Measurements from ENCODE around the gene GBF1. TPM values are rescaled to one million over a fixed set of nuclear protein-coding genes. Genes with fewer than 3 reads are reported as not detected.
A peak's percentile ranks its signal among the peaks of the same experiment; 100 is the strongest.

Gene GBF1
- total and polyA plus RNA-seq, 4 donors = 29.0 to 60.4 (median 47.3) TPM

DNA sequence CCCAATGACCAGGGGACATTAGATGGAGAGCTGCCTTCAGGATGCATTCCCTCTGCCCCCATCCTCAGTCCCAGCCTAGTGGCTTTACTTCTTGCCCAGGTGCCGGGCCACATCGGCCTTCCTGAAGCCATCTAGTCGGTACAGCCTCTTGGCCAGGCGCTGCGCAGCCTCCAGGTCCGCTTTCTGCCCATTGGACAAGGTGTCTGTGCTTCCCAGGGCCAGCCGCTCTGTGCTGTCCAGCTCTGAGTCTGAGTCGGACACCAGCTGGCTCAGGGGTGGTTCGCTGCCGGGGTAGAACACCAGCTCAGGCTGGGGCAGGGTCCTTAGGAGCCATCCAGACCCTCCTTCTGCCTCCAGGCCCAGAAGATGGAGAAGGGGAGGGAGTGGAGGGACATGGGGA is 167.0 kb downstream of the GBF1 start:
- Histone ChIP-seq H3K27ac (ENCODE audit: low read depth, low read length) (peak overlapping the region; percentile 42), H3K4me3 (ENCODE audit: low read depth, low read length) (no peak overlapping the region), H3K9me3 (ENCODE audit: control insufficient read depth, insufficient read depth, low read length) (no peaks in the 10 kb centered on the region), H3K36me3 (ENCODE audit: control insufficient read depth, insufficient read depth, low read length) (peaks cover 40% of the 10 kb centered on the region), H3K4me1 (ENCODE audit: control insufficient read depth, insufficient read depth, low read length) (peaks cover 73% of the 10 kb centered on the region), H3K27me3 (ENCODE audit: control insufficient read depth, insufficient read depth, low read length) (peaks cover 7% of the 10 kb centered on the region)
- 91% methylated on average over 8 of the region's 10 CpGs for WGBS (ENCODE audit: insufficient coverage)
- DNase-seq (ENCODE audit: low read depth in 4 of 6, low spot score in 6 of 6) = no peak

GRCh38 chr10:102413053-102413705 is 167.8 kb downstream of the GBF1 start:
- no peaks in the 10 kb centered on the region for H3K9me3 ChIP-seq (ENCODE audit: control insufficient read depth, insufficient read depth, low read length)
- peaks cover 7% of the 10 kb centered on the region for H3K27me3 ChIP-seq (ENCODE audit: control insufficient read depth, insufficient read depth, low read length)
- peak overlapping the region; percentile 42 for H3K27ac ChIP-seq (ENCODE audit: low read depth, low read length)
- peak in 2 of 6 donors; percentile 70 to 89 for DNase-seq (ENCODE audit: low read depth in 4 of 6, low spot score in 6 of 6)
- no peak overlapping the region for H3K4me3 ChIP-seq (ENCODE audit: low read depth, low read length)
- H3K4me1 ChIP-seq (ENCODE audit: control insufficient read depth, insufficient read depth, low read length) = peaks cover 70% of the 10 kb centered on the region
- WGBS (ENCODE audit: insufficient coverage) = 2% methylated on average over 3 of the region's 5 CpGs
- H3K36me3 ChIP-seq (ENCODE audit: control insufficient read depth, insufficient read depth, low read length) = peaks cover 40% of the 10 kb centered on the region

DNA sequence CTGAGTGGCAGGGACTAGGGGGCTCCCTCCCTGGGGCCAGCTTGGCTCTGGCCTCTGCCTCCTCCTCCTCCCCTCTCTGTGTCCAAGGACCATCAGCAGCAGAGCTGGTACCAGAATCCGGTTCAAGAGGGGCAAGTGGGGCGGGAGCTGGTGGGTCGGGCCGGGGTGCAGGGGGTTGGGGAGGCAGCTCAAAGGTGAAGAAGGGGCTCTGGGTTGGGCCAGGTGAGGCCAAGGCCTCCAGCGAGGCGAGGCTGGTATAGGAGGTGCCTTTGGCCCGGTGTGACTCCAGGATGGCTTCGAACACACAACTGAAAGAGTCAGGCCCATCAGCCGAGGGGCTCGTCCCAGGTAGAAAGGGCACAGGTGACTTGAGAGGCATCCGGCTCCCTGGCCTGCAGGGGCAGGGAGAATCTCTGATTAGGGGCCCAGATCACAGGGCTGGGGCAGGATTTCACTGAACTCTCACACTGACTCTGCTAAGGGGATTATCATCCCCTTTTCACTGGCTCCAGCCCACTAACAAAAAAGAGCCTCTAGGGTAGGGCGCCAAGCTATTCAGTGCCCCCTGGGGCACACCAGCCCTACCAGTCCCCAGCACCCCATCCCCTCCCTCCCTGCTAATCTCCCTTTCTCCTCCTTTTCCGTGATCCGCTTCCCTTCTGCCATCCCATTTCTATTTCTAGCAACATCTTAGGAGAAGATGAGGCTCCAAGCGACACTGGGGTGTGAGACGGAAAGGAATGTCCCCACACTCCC is 168.7 kb downstream of the GBF1 start:
- Histone ChIP-seq H3K27me3 (ENCODE audit: control insufficient read depth, insufficient read depth, low read length) (peaks cover 10% of the 10 kb centered on the region), H3K36me3 (ENCODE audit: control insufficient read depth, insufficient read depth, low read length) (peaks cover 40% of the 10 kb centered on the region), H3K9me3 (ENCODE audit: control insufficient read depth, insufficient read depth, low read length) (no peaks in the 10 kb centered on the region), H3K4me3 (ENCODE audit: low read depth, low read length) (no peak overlapping the region), H3K4me1 (ENCODE audit: control insufficient read depth, insufficient read depth, low read length) (peaks cover 73% of the 10 kb centered on the region), H3K27ac (ENCODE audit: low read depth, low read length) (no peak overlapping the region)
- no peak for DNase-seq (ENCODE audit: low read depth in 4 of 6, low spot score in 6 of 6)
- WGBS (ENCODE audit: insufficient coverage) = 75% methylated on average over 16 of the region's 16 CpGs

DNA sequence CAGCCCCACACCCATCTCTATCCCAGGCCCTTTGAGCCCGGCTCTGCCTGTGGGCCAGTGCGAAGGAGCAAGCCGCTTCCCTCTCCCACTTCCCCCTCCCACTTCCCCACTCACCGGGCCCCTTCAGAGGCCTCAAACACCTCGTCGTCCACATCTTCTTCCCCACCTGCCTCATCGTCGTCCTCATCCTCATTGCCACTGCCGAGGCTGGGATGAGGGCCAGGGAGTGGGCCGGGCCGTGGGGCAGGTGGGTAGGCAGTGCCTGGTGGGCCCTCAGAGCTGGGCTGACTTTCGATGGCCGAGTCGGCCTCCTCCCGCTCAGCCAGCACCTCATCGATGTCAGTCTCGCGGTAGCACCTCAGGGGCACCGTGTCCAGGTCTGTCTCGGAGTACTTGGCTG is 169.4 kb downstream of the GBF1 start:
- Histone ChIP-seq H3K9me3 (ENCODE audit: control insufficient read depth, insufficient read depth, low read length) (no peaks in the 10 kb centered on the region), H3K4me1 (ENCODE audit: control insufficient read depth, insufficient read depth, low read length) (peaks cover 74% of the 10 kb centered on the region), H3K36me3 (ENCODE audit: control insufficient read depth, insufficient read depth, low read length) (peaks cover 40% of the 10 kb centered on the region), H3K4me3 (ENCODE audit: low read depth, low read length) (no peak overlapping the region), H3K27me3 (ENCODE audit: control insufficient read depth, insufficient read depth, low read length) (peaks cover 11% of the 10 kb centered on the region), H3K27ac (ENCODE audit: low read depth, low read length) (no peak overlapping the region)
- DNase-seq (ENCODE audit: low read depth in 4 of 6, low spot score in 6 of 6) = no peak
- 52% methylated on average over 15 of the region's 20 CpGs for WGBS (ENCODE audit: insufficient coverage)

DNA sequence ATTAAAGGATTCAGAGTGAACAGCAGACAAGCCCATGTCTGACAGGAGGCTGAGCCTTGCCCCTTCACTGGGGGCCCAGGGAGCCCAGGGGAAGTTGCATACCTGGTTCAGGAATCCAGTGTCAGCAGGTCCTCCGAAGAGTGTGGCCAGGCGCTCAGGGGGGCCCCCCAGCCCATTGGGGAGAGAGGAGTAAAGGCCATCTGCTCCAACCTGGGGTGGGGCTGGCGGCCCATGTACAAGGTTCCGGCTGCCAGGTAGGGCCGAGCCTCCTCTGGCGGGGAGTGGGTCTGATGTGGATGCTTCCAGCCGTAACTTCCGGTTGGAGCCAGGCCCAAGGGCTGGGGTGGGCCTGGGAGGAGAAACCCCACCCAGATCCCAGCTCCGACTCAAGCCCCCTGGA is 171.0 kb downstream of the GBF1 start:
- Histone ChIP-seq H3K27me3 (ENCODE audit: control insufficient read depth, insufficient read depth, low read length) (peaks cover 3% of the 10 kb centered on the region), H3K4me3 (ENCODE audit: low read depth, low read length) (no peak overlapping the region), H3K9me3 (ENCODE audit: control insufficient read depth, insufficient read depth, low read length) (no peaks in the 10 kb centered on the region), H3K27ac (ENCODE audit: low read depth, low read length) (no peak overlapping the region), H3K36me3 (ENCODE audit: control insufficient read depth, insufficient read depth, low read length) (peaks cover 40% of the 10 kb centered on the region), H3K4me1 (ENCODE audit: control insufficient read depth, insufficient read depth, low read length) (peaks cover 70% of the 10 kb centered on the region)
- DNase-seq (ENCODE audit: low read depth in 4 of 6, low spot score in 6 of 6) = no peak
- 78% methylated on average over 7 of the region's 9 CpGs for WGBS (ENCODE audit: insufficient coverage)

GRCh38 chr10:102416695-102417094 is 171.4 kb downstream of the GBF1 start:
- H3K36me3 ChIP-seq (ENCODE audit: control insufficient read depth, insufficient read depth, low read length) = peaks cover 40% of the 10 kb centered on the region
- no peaks in the 10 kb centered on the region for H3K9me3 ChIP-seq (ENCODE audit: control insufficient read depth, insufficient read depth, low read length)
- WGBS (ENCODE audit: insufficient coverage) = 89% methylated on average over 20 of the region's 20 CpGs
- no peak overlapping the region for H3K4me3 ChIP-seq (ENCODE audit: low read depth, low read length)
- no peak overlapping the region for H3K27ac ChIP-seq (ENCODE audit: low read depth, low read length)
- peaks cover 69% of the 10 kb centered on the region for H3K4me1 ChIP-seq (ENCODE audit: control insufficient read depth, insufficient read depth, low read length)
- H3K27me3 ChIP-seq (ENCODE audit: control insufficient read depth, insufficient read depth, low read length) = peaks cover 3% of the 10 kb centered on the region
- no peak for DNase-seq (ENCODE audit: low read depth in 4 of 6, low spot score in 6 of 6)

DNA sequence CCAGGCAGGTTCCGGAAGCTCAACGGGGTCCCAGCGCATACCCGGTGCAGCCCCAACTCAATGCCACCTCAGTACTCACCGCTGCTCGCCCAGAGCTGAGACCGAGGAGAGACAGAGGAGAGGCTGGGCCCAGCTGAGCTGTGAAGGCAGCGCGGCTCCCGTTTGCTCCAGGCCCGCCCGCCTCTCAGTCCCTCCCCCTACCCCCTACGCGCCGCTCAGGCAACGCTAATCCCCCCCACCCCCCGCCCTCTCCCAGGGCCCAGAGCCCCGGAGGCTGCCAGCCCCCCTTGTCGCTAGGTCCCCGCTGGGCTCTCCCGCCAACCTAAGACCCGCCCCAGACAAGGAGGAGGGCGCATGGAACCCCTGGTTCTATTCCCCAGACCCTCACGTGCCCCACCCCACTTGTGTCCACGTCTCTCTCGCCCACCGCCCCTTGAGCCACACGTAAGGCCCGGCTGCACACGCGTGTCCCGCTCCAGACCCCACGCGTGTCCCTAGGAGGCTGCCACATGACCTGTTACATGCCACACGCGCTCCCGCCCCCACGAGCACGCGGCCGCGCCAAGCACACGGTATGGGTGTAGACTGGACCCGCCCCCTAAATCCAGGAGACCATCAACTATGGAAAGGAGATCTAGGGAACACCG is 173.4 kb downstream of the GBF1 start, which contains the start of gene PSD:
Gene PSD, minus strand, starts transcription at position 164 of the 647 bp plus-strand sequence. CDS start 1,747 bp downstream, outside the sequence.
- H3K36me3 ChIP-seq (ENCODE audit: control insufficient read depth, insufficient read depth, low read length) = peaks cover 37% of the 10 kb centered on the region
- H3K27me3 ChIP-seq (ENCODE audit: control insufficient read depth, insufficient read depth, low read length) = peaks cover 3% of the 10 kb centered on the region
- peak in 2 of 6 donors; percentile 78 to 87 for DNase-seq (ENCODE audit: low read depth in 4 of 6, low spot score in 6 of 6)
- H3K4me1 ChIP-seq (ENCODE audit: control insufficient read depth, insufficient read depth, low read length) = peaks cover 69% of the 10 kb centered on the region
- WGBS (ENCODE audit: insufficient coverage) = 1% methylated on average over 34 of the region's 45 CpGs
- H3K27ac ChIP-seq (ENCODE audit: low read depth, low read length) = peak within 1 kb of the TSS; percentile 96
- no peaks in the 10 kb centered on the region for H3K9me3 ChIP-seq (ENCODE audit: control insufficient read depth, insufficient read depth, low read length)
- H3K4me3 ChIP-seq (ENCODE audit: low read depth, low read length) = peak within 1 kb of the TSS; percentile 95

DNA sequence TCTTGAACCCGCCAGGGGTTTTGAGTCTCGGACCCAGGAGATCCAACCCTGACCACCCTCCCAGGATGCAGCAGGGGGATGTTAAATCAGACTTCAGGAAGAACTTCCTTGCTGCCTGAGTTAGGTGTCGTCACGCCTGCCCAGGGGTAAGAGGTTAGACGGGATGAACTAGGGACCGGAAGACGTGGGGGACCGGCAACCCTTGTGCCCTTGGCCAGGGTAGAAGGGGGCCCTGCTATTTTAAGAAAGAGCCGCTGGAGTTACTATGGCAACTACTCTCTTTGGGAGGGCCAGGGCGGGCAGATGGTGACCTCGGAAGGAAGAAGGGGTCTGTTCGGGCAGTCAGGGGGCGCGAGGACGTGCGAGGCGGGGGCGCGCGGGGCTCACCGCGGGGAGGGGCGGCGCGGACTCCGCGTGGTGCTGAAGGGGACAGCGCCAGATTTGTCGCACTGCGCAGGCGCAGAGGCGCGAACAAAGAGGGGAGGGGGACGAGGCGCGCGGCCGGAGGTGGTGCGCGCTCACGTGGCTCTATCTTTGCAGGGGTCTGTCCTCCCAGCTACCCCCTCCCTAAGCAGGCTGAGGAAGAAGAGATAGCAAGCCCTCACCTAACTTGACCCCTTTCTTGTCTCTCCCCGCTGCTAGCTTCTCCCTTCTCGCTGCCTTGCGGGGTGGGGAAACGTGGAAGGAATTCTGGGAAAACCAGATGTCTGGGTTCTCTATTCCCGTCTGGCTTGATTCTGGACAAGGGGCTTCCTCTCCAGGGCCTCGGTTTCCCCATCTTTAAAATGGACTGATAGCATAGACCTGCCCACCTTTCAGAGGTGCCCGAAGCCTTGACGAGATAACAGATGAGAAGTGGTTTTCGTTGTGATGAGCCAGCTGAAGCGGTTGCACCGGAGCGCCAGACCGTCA is 174.2 kb downstream of the GBF1 start:
- Histone ChIP-seq H3K27me3 (ENCODE audit: control insufficient read depth, insufficient read depth, low read length) (peaks cover 3% of the 10 kb centered on the region), H3K9me3 (ENCODE audit: control insufficient read depth, insufficient read depth, low read length) (no peaks in the 10 kb centered on the region), H3K4me3 (ENCODE audit: low read depth, low read length) (peak overlapping the region; percentile 95), H3K4me1 (ENCODE audit: control insufficient read depth, insufficient read depth, low read length) (peaks cover 69% of the 10 kb centered on the region), H3K36me3 (ENCODE audit: control insufficient read depth, insufficient read depth, low read length) (peaks cover 39% of the 10 kb centered on the region), H3K27ac (ENCODE audit: low read depth, low read length) (peak overlapping the region; percentile 96)
- WGBS (ENCODE audit: insufficient coverage) = under 1% methylated on average over 42 of the region's 54 CpGs
- DNase-seq (ENCODE audit: low read depth in 4 of 6, low spot score in 6 of 6) = peak in 3 of 6 donors; percentile 81 to 97 (median 95)

DNA sequence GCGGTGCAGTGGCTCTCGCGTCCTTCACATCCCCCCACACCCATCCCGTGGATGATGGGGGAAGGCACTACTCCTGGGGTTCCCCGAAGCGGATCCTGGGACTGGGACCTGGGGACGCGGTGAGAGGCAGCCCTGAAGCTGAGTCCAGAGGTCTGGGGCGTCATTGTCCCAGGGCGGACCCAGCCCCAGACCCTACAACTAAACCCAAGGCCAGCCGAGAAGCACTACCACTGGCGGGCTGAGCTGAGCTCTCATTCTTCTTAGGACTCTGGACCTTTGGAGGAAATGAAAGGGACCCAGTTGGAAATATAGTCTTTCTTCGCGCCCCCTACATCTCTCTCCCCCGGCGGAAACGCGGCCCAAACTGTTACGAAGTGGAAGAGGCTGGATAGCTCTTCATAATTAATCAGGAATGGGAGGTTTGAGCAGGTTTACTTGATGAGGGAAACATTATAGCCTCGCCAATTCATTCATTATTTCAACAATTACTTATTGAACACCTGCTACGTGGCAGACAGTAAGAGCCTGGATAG is 174.9 kb downstream of the GBF1 start:
- H3K27ac ChIP-seq (ENCODE audit: low read depth, low read length) = peak overlapping the region; percentile 96
- peaks cover 3% of the 10 kb centered on the region for H3K27me3 ChIP-seq (ENCODE audit: control insufficient read depth, insufficient read depth, low read length)
- DNase-seq (ENCODE audit: low read depth in 4 of 6, low spot score in 6 of 6) = no peak
- WGBS (ENCODE audit: insufficient coverage) = 0% methylated on average over 9 of the region's 21 CpGs
- peaks cover 76% of the 10 kb centered on the region for H3K4me1 ChIP-seq (ENCODE audit: control insufficient read depth, insufficient read depth, low read length)
- peak overlapping the region; percentile 95 for H3K4me3 ChIP-seq (ENCODE audit: low read depth, low read length)
- no peaks in the 10 kb centered on the region for H3K9me3 ChIP-seq (ENCODE audit: control insufficient read depth, insufficient read depth, low read length)
- H3K36me3 ChIP-seq (ENCODE audit: control insufficient read depth, insufficient read depth, low read length) = peaks cover 40% of the 10 kb centered on the region

Measured in spinal cord (tissue), 10 donors.